Calu3 (cell line): Measurements from ENCODE around the gene RAB6D. TPM values are rescaled to one million over a fixed set of nuclear protein-coding genes. Genes with fewer than 3 reads are reported as not detected.
"Not testable (repeated sequence)": the region's sequence is repeated elsewhere in the genome, so short reads cannot be mapped to it uniquely, and the experiment has no call there.

Experiments used
- Bru-seq: library from RNA; stranded (reverse); fragments of 400-500 nt; gene quantifications from one replicate; lab custom pipeline; 2021; lab: Mats Ljungman, UMichigan
- BruChase-seq, 2 experiments: library from RNA; stranded (reverse); fragments of 400-500 nt; gene quantifications; one replicate each; lab custom pipeline; 2021; lab: Mats Ljungman, UMichigan
- BruUV-seq: library from RNA; stranded (reverse); fragments of 400-500 nt; replicated peaks from 2 replicates; lab custom pipeline; 2021; lab: Mats Ljungman, UMichigan
- CTCF ChIA-PET: fragments of 300-600 bp; sonication (Branson Sonifier 250); formaldehyde crosslinking; loops from one replicate; lab custom pipeline; 2022; ENCODE audit warnings: antibody characterized with exemption; lab: Charles Lee
- DNase-seq: peaks from one replicate; pipeline ENCODE4 v3.0.0; 2022
- H3K27ac Mint-ChIP-seq: one replicate; pipeline ENCODE4 v1.8.0; 2022; ENCODE audit warnings: mixed read lengths; ENCODE audit not compliant: unreplicated experiment
- H3K27me3 Mint-ChIP-seq: one replicate; pipeline ENCODE4 v1.8.0; 2022; ENCODE audit warnings: mixed read lengths; ENCODE audit not compliant: unreplicated experiment
- H3K36me3 Mint-ChIP-seq: one replicate; pipeline ENCODE4 v1.8.0; 2022; ENCODE audit warnings: mild to moderate bottlenecking, moderate library complexity, mixed read lengths; ENCODE audit not compliant: insufficient read depth, unreplicated experiment
- H3K4me1 Mint-ChIP-seq: one replicate; pipeline ENCODE4 v1.8.0; 2022; ENCODE audit warnings: mild to moderate bottlenecking, low read depth, mixed read lengths; ENCODE audit not compliant: unreplicated experiment
- H3K4me3 Mint-ChIP-seq: one replicate; pipeline ENCODE4 v1.8.0; 2022; ENCODE audit warnings: mild to moderate bottlenecking, low read depth, moderate library complexity, mixed read lengths; ENCODE audit not compliant: unreplicated experiment
- H3K9me3 Mint-ChIP-seq: one replicate; pipeline ENCODE4 v1.8.0; 2022; ENCODE audit warnings: low read depth, mixed read lengths; ENCODE audit not compliant: unreplicated experiment
- CTCF ChIP-seq: fragments of 200-600 bp; IDR thresholded peaks from one replicate; pipeline ENCODE4 v1.8.0; 2022; ENCODE audit warnings: antibody characterized with exemption; ENCODE audit not compliant: unreplicated experiment
- intact Hi-C: fragments of 100-400 bp; cut with micrococcal nuclease; formaldehyde crosslinking; loops from one replicate; pipeline ENCODE4 v1.10.0; 2022; ENCODE audit not compliant: unreplicated experiment
- long read RNA-seq: library from polyadenylated mRNA; stranded (forward); transcript quantifications from one replicate; pipeline ENCODE4 v2.0.0, GENCODE V29; 2022
- total RNA-seq: library from RNA; stranded (reverse); gene quantifications from 2 replicates; pipeline ENCODE4 v1.2.3, GENCODE V29; 2022

Gene RAB6D
- total RNA-seq (0.17 and 0.24 TPM in 2 replicates), Bru-seq, nascent RNA (percentile 25 among the genes with signal in this experiment), BruChase-seq, experiment 1, labeled RNA remaining after a 6-hour chase (percentile 22 among the genes with signal in this experiment), BruChase-seq, experiment 2, labeled RNA remaining after a 2-hour chase (percentile 26 among the genes with signal in this experiment)
- long read RNA-seq, partial matches to known transcripts = 0 of 1 reads
- long read RNA-seq, other reads (novel, unspliced or antisense) = 0 of 1 reads

- H3K4me1 Mint-ChIP-seq, H3K27ac Mint-ChIP-seq, H3K36me3 Mint-ChIP-seq, BruUV-seq, H3K9me3 Mint-ChIP-seq, intact Hi-C loops: not testable (repeated sequence)
- peak within 1 kb of the TSS; percentile 67 for H3K4me3 Mint-ChIP-seq
- CTCF ChIA-PET = interaction anchor here (0.7 kb wide), 1 partner anchor 309 kb away, joined by 4 read pairs; no protein-coding TSS in a partner anchor
- DNase-seq = peak; percentile 37
- H3K27me3 Mint-ChIP-seq = peaks cover 32% of the 10 kb centered on the region
Measured at GRCh38 chr2:131363703-131364186, at the start of gene RAB6D. RAB6D (minus strand) TSS chr2:131364168; CDS start chr2:131363720, 448 bp downstream.

GRCh38 chr2:131413148-131413747, 49.3 kb upstream of the RAB6D start:
- no TSS peak for BruUV-seq
- CTCF ChIA-PET = interaction anchor here (0.6 to 2.0 kb wide), 4 partner anchors 62 to 260 kb away, joined by 3 to 20 read pairs (median 4); no protein-coding TSS in a partner anchor
- Mint-ChIP-seq H3K36me3 (no peaks in the 10 kb centered on the region), H3K27me3 (peaks cover 72% of the 10 kb centered on the region), H3K27ac (no peak overlapping the region), H3K4me1 (no peaks in the 10 kb centered on the region), H3K4me3 (no peak overlapping the region), H3K9me3 (no peaks in the 10 kb centered on the region)
- peak; percentile 57 for TF ChIP-seq CTCF
- DNase-seq = peak; percentile 37
- intact Hi-C loops = loop anchor here (1.0 to 10.0 kb wide), 4 partner anchors 79 to 732 kb away; partner anchors contain the start of gene MZT2A

GRCh38 chr2:131410173-131410572, 46.2 kb upstream of the RAB6D start:
- Mint-ChIP-seq H3K4me3 (no peak overlapping the region), H3K36me3 (peaks cover 5% of the 10 kb centered on the region), H3K9me3 (no peaks in the 10 kb centered on the region), H3K27me3 (peaks cover 61% of the 10 kb centered on the region), H3K4me1 (no peaks in the 10 kb centered on the region), H3K27ac (no peak overlapping the region)
- no peak for TF ChIP-seq CTCF
- DNase-seq = no peak
- BruUV-seq = no TSS peak
- intact Hi-C loops = loop anchor here (10.0 kb wide), 2 partner anchors 255 to 735 kb away; no protein-coding TSS in a partner anchor
- CTCF ChIA-PET = no interaction called here

DNA sequence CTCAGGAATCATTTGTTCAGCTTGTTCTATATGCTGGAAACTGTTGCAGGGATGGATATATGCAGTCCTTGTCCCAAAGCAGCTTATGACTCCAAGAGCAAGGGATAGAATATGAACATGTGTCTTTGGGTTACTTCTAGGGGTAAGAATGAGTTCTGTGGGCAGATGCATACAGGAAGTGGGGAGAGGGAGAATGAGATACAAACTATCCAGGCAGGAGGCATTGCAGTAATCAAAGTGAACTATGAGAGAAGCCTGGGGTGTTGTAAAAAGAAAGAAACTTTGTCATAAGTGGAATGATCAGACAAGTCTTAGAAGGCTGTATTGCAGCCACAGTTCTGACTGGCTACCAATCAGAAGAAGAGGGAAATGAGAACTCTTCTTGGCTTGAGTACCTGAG, 44.8 kb upstream of the RAB6D start:
- DNase-seq = no peak
- Mint-ChIP-seq H3K9me3 (no peaks in the 10 kb centered on the region), H3K4me3 (no peak overlapping the region), H3K36me3 (peaks cover 5% of the 10 kb centered on the region), H3K4me1 (no peaks in the 10 kb centered on the region), H3K27me3 (peaks cover 67% of the 10 kb centered on the region), H3K27ac (no peak overlapping the region)
- CTCF ChIA-PET = interaction anchor here (0.8 kb wide), 1 partner anchor 264 kb away, joined by 3 read pairs; no protein-coding TSS in a partner anchor
- no peak for TF ChIP-seq CTCF
- intact Hi-C loops = no loop called here
- BruUV-seq = no TSS peak
